HepG2 (cell line): ENCODE data around the gene NKAIN2. TPM values are rescaled to one million over a fixed set of nuclear protein-coding genes. Genes with fewer than 3 reads are reported as not detected.
A peak's percentile ranks its signal among the peaks of the same experiment; 100 is the strongest.

Source experiments
- ATAC-seq: fragments of 200-7000 bp; cut with Tn5 transposase; 3 replicates; pipeline ENCODE4 v1.9.1; 2020; ENCODE audit warnings: mild to moderate bottlenecking, moderate library complexity
- BruUV-seq: library from RNA; stranded (reverse); fragments of 400-500 nt; replicated peaks from 2 replicates; lab custom pipeline; 2021; lab: Mats Ljungman, UMichigan
- CTCF ChIA-PET: fragments of 300-600 bp; formaldehyde crosslinking; extraction: SDS; loops from one replicate; lab custom pipeline; 2021; ENCODE audit warnings: low total read pairs, inconsistent platforms, low intra/inter-chr PET ratio; lab: Yijun Ruan, JAX
- POLR2A ChIA-PET: fragments of 350-600 bp; sonication (Branson Sonifier 250); formaldehyde crosslinking; loops from one replicate; lab custom pipeline; 2020; ENCODE audit warnings: antibody characterized with exemption, inconsistent platforms; lab: Yijun Ruan, JAX
- DNase-seq: peaks from one replicate; pipeline ENCODE4 v3.0.0-alpha.2; 2015; ENCODE audit warnings: low spot score
- FAIRE-seq: peaks from 3 replicates; lab custom pipeline; 2011; peaks lifted over from hg19 to GRCh38; lab: Jason Lieb, UNC
- H2AFZ ChIP-seq: one replicate; pipeline ENCODE4 v1.6.1; 2011; ENCODE audit warnings: low read length, inconsistent platforms
- H3K27ac ChIP-seq: fragments of 300-600 bp; 3 replicates; pipeline ENCODE4 v1.8.0; 2011; ENCODE audit warnings: mixed run types, mild to moderate bottlenecking, mixed read lengths, low read length, inconsistent platforms; ENCODE audit not compliant: insufficient read depth; ENCODE audit errors: extremely low read length
- H3K27me3 ChIP-seq, 2 experiments: fragments of 200-600 bp in 1 of 2; 2 replicates in 1 of 2; 3 replicates in 1 of 2; pipeline versions ENCODE4 v1.6.0 to v1.8.0; 2011; ENCODE audit warnings: low read length in 2 of 2, mild to moderate bottlenecking in 2 of 2, moderate library complexity in 2 of 2, inconsistent platforms in 1 of 2; ENCODE audit not compliant: insufficient read depth in 2 of 2, control insufficient read depth in 1 of 2
- H3K36me3 ChIP-seq, 2 experiments: fragments of 200-600 bp in 1 of 2; replicated peaks in 1 of 2; 2 replicates in 1 of 2; 3 replicates in 1 of 2; pipeline versions ENCODE4 v1.5.1 to v1.8.0; 2011; ENCODE audit warnings: low read length in 2 of 2, inconsistent platforms in 1 of 2; ENCODE audit not compliant: insufficient read depth in 2 of 2, control insufficient read depth in 1 of 2
- H3K4me1 ChIP-seq: 2 replicates; pipeline ENCODE4 v1.5.1; 2012; ENCODE audit warnings: low read length, inconsistent platforms; ENCODE audit not compliant: insufficient read depth
- H3K4me2 ChIP-seq: 2 replicates; pipeline ENCODE4 v1.6.0; 2011; ENCODE audit warnings: low read depth, low read length, inconsistent platforms
- H3K4me3 ChIP-seq, 3 experiments: fragments of 200-600 bp in 1 of 3; sonication (generic), shearing (Covaris generic) in 1 of 3; replicated peaks in 1 of 3; 2 replicates each; pipeline ENCODE4 v1.5.1; 2011 to 2016; ENCODE audit warnings: low read length in 3 of 3, inconsistent platforms in 2 of 3, low read depth in 2 of 3, mild to moderate bottlenecking in 2 of 3, control low read depth in 1 of 3, mixed read lengths in 1 of 3; ENCODE audit not compliant: insufficient read depth in 1 of 3
- H3K79me2 ChIP-seq: one replicate; pipeline ENCODE4 v1.6.1; 2011; ENCODE audit warnings: low read length, inconsistent platforms; ENCODE audit not compliant: insufficient read depth
- H3K9ac ChIP-seq: 2 replicates; pipeline ENCODE4 v1.6.0; 2011; ENCODE audit warnings: mild to moderate bottlenecking, low read depth, low read length, inconsistent platforms; ENCODE audit not compliant: insufficient read depth
- H3K9me3 ChIP-seq: 2 replicates; pipeline ENCODE4 v1.5.1; 2012; ENCODE audit warnings: mild to moderate bottlenecking, low read length
- H4K20me1 ChIP-seq: 2 replicates; pipeline ENCODE4 v1.6.0; 2011; ENCODE audit warnings: inconsistent platforms, mild to moderate bottlenecking, low read length, moderate library complexity; ENCODE audit not compliant: insufficient read depth
- BCL6 ChIP-seq: IDR thresholded peaks from 2 replicates; pipeline ENCODE4 v1.6.1; 2016; ENCODE audit warnings: missing genetic modification reagents, missing compliant biosample characterization
- CEBPB ChIP-seq: IDR thresholded peaks from 2 replicates; pipeline ENCODE4 v1.6.1; 2011; ENCODE audit warnings: low read depth, low read length, improper control_type of control experiment, borderline replicate concordance
- CREB1 ChIP-seq, 2 experiments: fragments of 450-650 bp in 1 of 2; IDR thresholded peaks; 2 replicates each; pipeline ENCODE4 v1.6.1; 2016 to 2017; ENCODE audit warnings: control low read depth in 1 of 2, mild to moderate bottlenecking in 1 of 2, missing compliant biosample characterization in 1 of 2, missing genetic modification characterization in 1 of 2
- ETV6 ChIP-seq: sonication (generic); formaldehyde crosslinking; conservative IDR thresholded peaks from 2 replicates; pipeline ENCODE4 v1.4.0; 2020; ENCODE audit warnings: missing genetic modification reagents
- GRHL1 ChIP-seq: sonication (generic); formaldehyde crosslinking; conservative IDR thresholded peaks from 2 replicates; pipeline ENCODE4 v1.8.0; 2022; ENCODE audit warnings: missing genetic modification reagents
- JUNB ChIP-seq: sonication (generic); formaldehyde crosslinking; IDR thresholded peaks from 2 replicates; pipeline ENCODE4 v1.8.0; 2022; ENCODE audit warnings: missing genetic modification reagents, mild to moderate bottlenecking, borderline replicate concordance
- NCOA1 ChIP-seq: sonication (generic); formaldehyde crosslinking; IDR thresholded peaks from 2 replicates; pipeline ENCODE4 v1.9.0; 2021; ENCODE audit warnings: missing genetic modification reagents
- PATZ1 ChIP-seq: sonication (generic); formaldehyde crosslinking; IDR thresholded peaks from 2 replicates; pipeline ENCODE4 v1.4.0; 2020; ENCODE audit warnings: missing genetic modification reagents
- TFE3 ChIP-seq: IDR thresholded peaks from 2 replicates; pipeline ENCODE4 v1.6.1; 2016
- ZNF234 ChIP-seq: sonication (generic); formaldehyde crosslinking; conservative IDR thresholded peaks from 2 replicates; pipeline ENCODE4 v1.5.1; 2020; ENCODE audit warnings: mild to moderate bottlenecking, missing genetic modification reagents
- ZNF513 ChIP-seq: sonication (generic); formaldehyde crosslinking; conservative IDR thresholded peaks from 2 replicates; pipeline ENCODE4 v1.5.0; 2020; ENCODE audit warnings: missing genetic modification reagents
- WGBS: methylation state at CpG from one replicate; pipeline ENCODE4 v1.1.6; 2017; ENCODE audit warnings: low lambda C conversion rate; 5-methylcytosine and 5-hydroxymethylcytosine counted together
- in situ Hi-C: cut with HindIII; loops from 2 replicates; pipeline ENCODE4 v1.10.0; 2017; ENCODE audit warnings: low pct_unique_long_range_greater_than_20kb; ENCODE audit not compliant: extremely low pct_ligation_motif_present
- intact Hi-C: fragments of 100-400 bp; cut with micrococcal nuclease; formaldehyde crosslinking; loops from one replicate; pipeline ENCODE4 v1.10.0; 2022; ENCODE audit not compliant: unreplicated experiment
- polyA plus RNA-seq, 8 experiments: library from polyadenylated mRNA; depleted of rRNA in 3 of 8; stranded (reverse) in 7 of 8; unstranded in 1 of 8; fragments of >200 nt; fragmentation: Illumina TruSeq in 4 of 8; extraction: Trizol in 4 of 8; gene quantifications; 2 replicates each; pipeline versions ENCODE4 v1.2.1 to v1.2.3, GENCODE V29; 2011 to 2016; ENCODE audit warnings: low read depth in 4 of 8, missing spikeins in 1 of 8, mixed read lengths in 1 of 8; ENCODE audit not compliant: insufficient read depth in 1 of 8
- total RNA-seq, 5 experiments: library from RNA; depleted of rRNA; stranded (reverse); fragments of >200 nt; fragmentation: Illumina TruSeq; extraction: Trizol; gene quantifications; 2 replicates each; pipeline ENCODE4 v1.2.3, GENCODE V29; 2016; ENCODE audit warnings: low read depth in 1 of 5

The NKAIN2 gene
- total and polyA plus RNA-seq, 2 of the 13 experiments (the other 11 are each of a cell fraction or from before 2014, with no cell fraction given), result not detected

GRCh38 chr6:123763904-123764303 is 39.8 kb upstream of the NKAIN2 start:
- no peak for ATAC-seq
- POLR2A ChIA-PET, result no interaction called here

GRCh38 chr6:123764722-123765121 is 38.9 kb upstream of the NKAIN2 start:
- in situ Hi-C loops (no loop called here), intact Hi-C loops (no loop called here)
- no peak overlapping the region for H3K4me3 ChIP-seq
- 27% methylated on average over 2 of the region's 2 CpGs for WGBS
- H3K79me2 ChIP-seq, result no peaks in the 10 kb centered on the region
- H3K4me1 ChIP-seq, result no peaks in the 10 kb centered on the region
- H3K9ac ChIP-seq, result no peak overlapping the region
- CTCF ChIA-PET, result no interaction called here
- FAIRE-seq (no peak), ATAC-seq (no peak), DNase-seq (no peak)
- no peaks in the 10 kb centered on the region for H3K9me3 ChIP-seq
- no peak overlapping the region for H2AFZ ChIP-seq
- no peaks in the 10 kb centered on the region for H3K36me3 ChIP-seq
- BruUV-seq, result no TSS peak
- H3K27ac ChIP-seq, result no peak overlapping the region
- no peak overlapping the region for H3K4me2 ChIP-seq
- POLR2A ChIA-PET, result no interaction called here
- H4K20me1 ChIP-seq, result no peaks in the 10 kb centered on the region
- H3K27me3 ChIP-seq, result no peaks in the 10 kb centered on the region
- TF ChIP-seq TFE3 (CRISPR knock-in tag) (no peak), NCOA1 (CRISPR knock-in tag) (no peak), CREB1 (IDR thresholded peaks at IDR 0.05) (0 out of 2 replicates have a peak, but pooled peaks have one; percentile 26), CREB1 (CRISPR knock-in tag; IDR thresholded peaks at IDR 0.05) (no peak), ETV6 (CRISPR knock-in tag) (no peak), PATZ1 (CRISPR knock-in tag) (no peak), ZNF513 (CRISPR knock-in tag) (no peak), BCL6 (CRISPR knock-in tag) (no peak), CEBPB (0 out of 2 replicates have a peak, but pooled peaks have one; percentile 3), JUNB (CRISPR knock-in tag) (no peak), GRHL1 (no peak)

More at GRCh38 chr6:123763904-123764303, 39.8 kb upstream of the NKAIN2 start:
- H3K27me3 ChIP-seq, result no peaks in the 10 kb centered on the region
- no peaks in the 10 kb centered on the region for H3K36me3 ChIP-seq
- no peaks in the 10 kb centered on the region for H3K4me1 ChIP-seq
- BruUV-seq, result no TSS peak
- no peak overlapping the region for H3K27ac ChIP-seq
- 4% methylated on average over 1 of the region's 1 CpG for WGBS
- H3K9me3 ChIP-seq, result no peaks in the 10 kb centered on the region
- H3K79me2 ChIP-seq, result no peaks in the 10 kb centered on the region
- no peak overlapping the region for H2AFZ ChIP-seq
- CTCF ChIA-PET, result no interaction called here
- intact Hi-C loops, result no loop called here
- in situ Hi-C loops, result no loop called here
- no peak overlapping the region for H3K4me2 ChIP-seq
- FAIRE-seq (no peak), DNase-seq (no peak)
- no peak overlapping the region for H3K4me3 ChIP-seq
- no peak for TF ChIP-seq ZNF234 (CRISPR knock-in tag)
- H3K9ac ChIP-seq, result no peak overlapping the region
- no peaks in the 10 kb centered on the region for H4K20me1 ChIP-seq
